OCI-LY1 (cell line): ENCODE results near the gene PNPLA6.

Experiments
- CTCF ChIP-seq: fragments of 200-600 bp; sonication (generic), shearing (Covaris generic); IDR thresholded peaks from 2 replicates; pipeline ENCODE4 v1.5.1; 2017; ENCODE audit warnings: mild to moderate bottlenecking, antibody characterized with exemption, low read length, moderate library complexity, mixed read lengths
- EZH2 ChIP-seq: fragments of 200-600 bp; sonication (generic), shearing (Covaris generic); IDR thresholded peaks from 2 replicates; pipeline ENCODE4 v1.8.0; 2017; ENCODE audit warnings: borderline replicate concordance, mixed run types, mild to moderate bottlenecking, antibody characterized with exemption, low read length, moderate library complexity, mixed read lengths

- TF ChIP-seq EZH2 (no peak), CTCF (no peak)
Measured at GRCh38 chr19:7492558-7492957, 43.0 kb upstream of the PNPLA6 start.
